K562 (cell line): ENCODE measurements around the gene AMZ1. TPM values are rescaled to one million over a fixed set of nuclear protein-coding genes. Genes with fewer than 3 reads are reported as not detected.
A peak's percentile ranks its signal among the peaks of the same experiment; 100 is the strongest.

Experiments used
- EP300 ChIP-seq: IDR thresholded peaks from 2 replicates; pipeline ENCODE4 v1.6.1; 2012; ENCODE audit warnings: low read length, improper control_type of control experiment
- MGA ChIP-seq: fragments of 450-650 bp; IDR thresholded peaks from 2 replicates; pipeline ENCODE4 v1.6.1; 2016; ENCODE audit warnings: mild to moderate bottlenecking, moderate library complexity
- TCF15 ChIP-seq: fragments of 250-450 bp; sonication (Bioruptor Pico); IDR thresholded peaks from 2 replicates; pipeline ENCODE4 v1.8.0; 2022; ENCODE audit warnings: moderate library complexity, mild to moderate bottlenecking, inconsistent platforms
- ZMIZ1 ChIP-seq, 2 experiments: fragments of 150-350 bp in 1 of 2; IDR thresholded peaks; 2 replicates each; pipeline ENCODE4 v1.6.1; 2012 to 2016; ENCODE audit warnings: low read depth in 2 of 2, low read length in 2 of 2, mild to moderate bottlenecking in 1 of 2, moderate library complexity in 1 of 2
- ZNF592 ChIP-seq: fragments of 450-650 bp; IDR thresholded peaks from 2 replicates; pipeline ENCODE4 v1.6.1; 2017; ENCODE audit warnings: antibody characterized with exemption, mild to moderate bottlenecking
- polyA plus RNA-seq, 8 experiments: library from polyadenylated mRNA; depleted of rRNA in 4 of 8; stranded (reverse) in 5 of 8; unstranded in 3 of 8; fragments of >200 nt; fragmentation: Nextera tagmentation in 2 of 8; fragmentation: Illumina TruSeq in 1 of 8; extraction: Ambion mirVana in 2 of 8; extraction: Trizol in 1 of 8; gene quantifications; 2 replicates each; pipeline versions ENCODE4 v1.2.1 to v1.2.3, GENCODE V29; 2011 to 2014; ENCODE audit warnings: inconsistent platforms in 1 of 8, missing spikeins in 1 of 8
- total RNA-seq, 7 experiments: library from RNA; depleted of rRNA in 6 of 7; stranded (reverse); fragments of >200 nt in 6 of 7; fragmentation: Illumina TruSeq in 2 of 7; extraction: Trizol in 2 of 7; gene quantifications; 2 replicates each; pipeline versions ENCODE4 v1.2.1 to v1.2.3, GENCODE V29; 2011 to 2021; ENCODE audit warnings: low replicate concordance in 1 of 7

AMZ1 gene
- total and polyA plus RNA-seq, 9 of the 15 experiments (the other 6 are each of a cell fraction or from before 2014, with no cell fraction given) = not detected

- TF ChIP-seq MGA = peak; percentile 83
- TF ChIP-seq TCF15 (CRISPR knock-in tag) = no peak
- TF ChIP-seq ZNF592 = peak; percentile 55
- TF ChIP-seq ZMIZ1 (IDR thresholded peaks at IDR 0.05; ENCODE audit: low read depth in 2 of 2, low read length in 2 of 2) = no peak
- peak; percentile 23; the same call in 1 of the 2 replicates for TF ChIP-seq EP300
Observed at GRCh38 chr7:2715341-2716231, 27.6 kb downstream of the AMZ1 start (continued).
